ENCODE data around the gene CERCAM. TPM values are rescaled to one million over a fixed set of nuclear protein-coding genes. Genes with fewer than 3 reads are reported as not detected.
A peak's percentile ranks its signal among the peaks of the same experiment; 100 is the strongest.

Gene CERCAM
- polyA plus RNA-seq, 3 donors = 1.5 to 2.5 (median 1.8) TPM

- Histone ChIP-seq H2AFZ (ENCODE audit: insufficient read depth, low read depth, low read length, poor library complexity, severe bottlenecking) (peak within 1 kb of the TSS; percentile 93), H3K27ac (ENCODE audit: low read depth in 1 of 2, low read length in 2 of 2) (peak within 1 kb of the TSS; percentile 54 to 85), H3K4me3 (replicated peaks in 1 of 3; ENCODE audit: low read depth in 2 of 3, low read length in 3 of 3) (peak within 1 kb of the TSS; percentile 67 to 93 (median 70)), H3K27me3 (ENCODE audit: control insufficient read depth in 2 of 2, insufficient read depth in 2 of 2, low read length in 2 of 2) (no peaks in the 10 kb centered on the region), H3K9ac (ENCODE audit: insufficient read depth, low read length, poor library complexity, severe bottlenecking) (peak within 1 kb of the TSS; percentile 78), H3K4me1 (ENCODE audit: control insufficient read depth in 1 of 2, insufficient read depth in 2 of 2, low read length in 2 of 2) (peaks cover 12 to 20% of the 10 kb centered on the region in 2 donors), H4K20me1 (ENCODE audit: insufficient read depth, low read length) (peaks cover 7% of the 10 kb centered on the region), H3K79me2 (ENCODE audit: insufficient read depth, low read length) (peaks cover 28% of the 10 kb centered on the region), H3K36me3 (replicated peaks in 1 of 2; ENCODE audit: control insufficient read depth in 1 of 2, insufficient read depth in 2 of 2, low read length in 2 of 2) (peaks cover 17 to 20% of the 10 kb centered on the region in 2 donors), H3K4me2 (replicated peaks; ENCODE audit: extremely low read depth, low read length, poor library complexity, severe bottlenecking) (peak within 1 kb of the TSS; percentile 99), H3K9me3 (replicated peaks in 1 of 2; ENCODE audit: control insufficient read depth in 1 of 2, insufficient read depth in 1 of 2, low read length in 2 of 2) (no peaks in the 10 kb centered on the region)
- Mint-ChIP-seq H3K27ac (peak within 1 kb of the TSS; percentile 69 to 93 (median 88)), H3K4me3 (peak within 1 kb of the TSS; percentile 86 to 93), H3K9me3 (peaks cover 0 to 2% (median 0%) of the 10 kb centered on the region in 7 donors), H3K36me3 (peaks cover 21 to 24% of the 10 kb centered on the region in 2 donors), H3K27me3 (ENCODE audit: low read depth in 3 of 3) (peaks cover 2 to 10% (median 6%) of the 10 kb centered on the region in 3 donors), H3K4me1 (peaks cover 15% of the 10 kb centered on the region)
- TF ChIP-seq CTCF (IDR thresholded peaks at IDR 0.05) = no peak
- WGBS (ENCODE audit: insufficient coverage) = under 1% methylated on average over 80 of the region's 82 CpGs
- intact Hi-C loops (cut with micrococcal nuclease) = loop anchor here (1.0 to 10.0 kb wide), 5 partner anchors 48 to 569 kb away; partner anchors contain the start of genes COQ4 (in 1 of the 2), DOLK (in 1 of the 2), GLE1 (in 1 of the 2) and NUP188 (in 1 of the 2)
- DNase-seq = peak; percentile 94 to 95 (median 94)
Measured at GRCh38 chr9:128455849-128456612, 35.4 kb downstream of the CERCAM start, which contains the start of gene ODF2. TSS of gene ODF2 (plus strand) at chr9:128456006. CDS start at chr9:128456092, 86 bp downstream.

GRCh38 chr9:128456613-128457061, 36.0 kb downstream of the CERCAM start:
- H3K9me3 ChIP-seq (replicated peaks in 1 of 2; ENCODE audit: control insufficient read depth in 1 of 2, insufficient read depth in 1 of 2, low read length in 2 of 2) = no peaks in the 10 kb centered on the region
- intact Hi-C loops (cut with micrococcal nuclease) = loop anchor here (1.0 to 10.0 kb wide), 5 partner anchors 48 to 568 kb away; partner anchors contain the start of genes COQ4 (in 1 of the 2), DOLK (in 1 of the 2), GLE1 (in 1 of the 2) and NUP188 (in 1 of the 2)
- WGBS (ENCODE audit: insufficient coverage) = under 1% methylated on average over 48 of the region's 48 CpGs
- H3K27me3 ChIP-seq (ENCODE audit: control insufficient read depth in 2 of 2, insufficient read depth in 2 of 2, low read length in 2 of 2) = no peaks in the 10 kb centered on the region
- peaks cover 25 to 30% of the 10 kb centered on the region in 2 donors for H3K36me3 Mint-ChIP-seq
- peaks cover 2 to 8% (median 6%) of the 10 kb centered on the region in 3 donors for H3K27me3 Mint-ChIP-seq (ENCODE audit: low read depth in 3 of 3)
- peaks cover 21 to 26% of the 10 kb centered on the region in 2 donors for H3K36me3 ChIP-seq (replicated peaks in 1 of 2; ENCODE audit: control insufficient read depth in 1 of 2, insufficient read depth in 2 of 2, low read length in 2 of 2)
- no peak for TF ChIP-seq CTCF (IDR thresholded peaks at IDR 0.05)
- peaks cover 28% of the 10 kb centered on the region for H3K79me2 ChIP-seq (ENCODE audit: insufficient read depth, low read length)
- H3K4me1 Mint-ChIP-seq = peaks cover 15% of the 10 kb centered on the region
- H4K20me1 ChIP-seq (ENCODE audit: insufficient read depth, low read length) = peaks cover 7% of the 10 kb centered on the region
- H3K9ac ChIP-seq (ENCODE audit: insufficient read depth, low read length, poor library complexity, severe bottlenecking) = peak overlapping the region; percentile 78
- H3K4me3 ChIP-seq (replicated peaks in 1 of 3; ENCODE audit: low read depth in 2 of 3, low read length in 3 of 3) = peak overlapping the region; percentile 67 to 93 (median 70)
- peaks cover 0 to 2% (median 0%) of the 10 kb centered on the region in 7 donors for H3K9me3 Mint-ChIP-seq
- DNase-seq = peak; percentile 51 to 60 (median 57)
- peak overlapping the region; percentile 54 to 85 for H3K27ac ChIP-seq (ENCODE audit: low read depth in 1 of 2, low read length in 2 of 2)
- H3K4me2 ChIP-seq (replicated peaks; ENCODE audit: extremely low read depth, low read length, poor library complexity, severe bottlenecking) = peak overlapping the region; percentile 99
- H3K4me3 Mint-ChIP-seq = peak overlapping the region; percentile 86 to 89
- H3K27ac Mint-ChIP-seq = peak overlapping the region; percentile 69 to 91 (median 85)
- peaks cover 12 to 20% of the 10 kb centered on the region in 2 donors for H3K4me1 ChIP-seq (ENCODE audit: control insufficient read depth in 1 of 2, insufficient read depth in 2 of 2, low read length in 2 of 2)
- H2AFZ ChIP-seq (ENCODE audit: insufficient read depth, low read depth, low read length, poor library complexity, severe bottlenecking) = peak overlapping the region; percentile 93
